Activated CD4-positive, CD25-positive, alpha-beta regulatory T cell treated with anti-CD3 and anti-CD28 coated beads, Interleukin-2, amount 50 U/mL, for 72 hours (primary cell): ENCODE results near the gene FAM72D.
A peak's percentile ranks its signal among the peaks of the same experiment; 100 is the strongest.
"Not testable (repeated sequence)": the region's sequence is repeated elsewhere in the genome, so short reads cannot be mapped to it uniquely, and the experiment has no call there.

Source experiments
- DNase-seq: peaks from one replicate; pipeline ENCODE4 v3.0.0; 2021

FAM72D gene

DNA sequence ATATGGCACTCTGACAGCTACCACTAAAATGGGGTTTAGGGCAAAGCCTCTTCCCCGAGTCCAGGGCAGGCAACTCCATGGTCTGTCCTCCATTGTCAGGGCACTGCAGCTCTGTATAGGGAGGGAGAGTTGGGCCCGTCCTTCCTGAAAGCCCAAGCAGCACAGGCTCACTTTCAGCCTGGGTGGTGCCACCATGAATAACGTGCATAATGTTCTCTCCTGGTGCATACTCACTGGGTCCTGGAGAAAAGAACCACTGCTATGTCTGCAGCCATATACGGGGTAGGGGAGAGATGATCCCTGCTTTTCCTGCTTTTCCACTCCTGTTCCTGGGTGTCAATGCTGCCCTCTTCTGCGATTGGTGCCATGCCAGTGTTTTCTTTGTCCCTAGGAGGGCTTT lies 60.1 kb downstream of the FAM72D start:
- not testable (repeated sequence) for DNase-seq

DNA sequence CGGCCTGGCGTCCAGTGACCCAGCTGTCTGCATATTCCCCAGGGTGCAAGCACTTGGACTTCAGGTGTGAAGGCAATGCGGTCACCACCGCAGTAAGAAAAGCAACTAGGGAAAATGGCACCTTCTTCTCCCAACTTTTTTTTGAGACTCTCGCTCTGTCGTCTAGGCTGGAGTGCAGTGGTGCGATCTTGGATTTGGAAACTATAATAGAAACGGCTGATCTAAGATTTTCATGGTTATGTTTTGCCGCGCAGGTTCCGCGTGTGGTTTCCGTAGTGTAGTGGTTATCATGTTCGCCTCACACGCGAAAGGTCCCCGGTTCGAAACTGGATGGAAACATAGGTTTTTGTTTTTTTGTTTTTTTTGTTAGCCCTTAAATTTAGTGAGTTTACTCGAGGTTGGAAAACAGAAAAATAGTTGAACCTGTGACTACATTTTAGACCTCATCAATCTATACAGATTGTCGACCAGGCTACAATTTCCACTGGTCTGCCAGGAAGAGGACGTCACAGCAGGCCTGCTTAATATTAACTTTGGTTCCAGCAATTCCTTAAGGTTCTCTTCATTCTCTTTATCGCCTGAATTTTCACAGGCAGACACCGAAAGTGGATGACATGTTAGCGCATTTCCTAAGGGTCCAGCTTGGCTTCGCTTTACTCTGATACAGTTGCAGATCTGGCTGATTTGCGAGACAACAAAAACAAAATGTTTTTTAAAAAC lies 61.3 kb downstream of the FAM72D start:
- peak; percentile 33 for DNase-seq

DNA sequence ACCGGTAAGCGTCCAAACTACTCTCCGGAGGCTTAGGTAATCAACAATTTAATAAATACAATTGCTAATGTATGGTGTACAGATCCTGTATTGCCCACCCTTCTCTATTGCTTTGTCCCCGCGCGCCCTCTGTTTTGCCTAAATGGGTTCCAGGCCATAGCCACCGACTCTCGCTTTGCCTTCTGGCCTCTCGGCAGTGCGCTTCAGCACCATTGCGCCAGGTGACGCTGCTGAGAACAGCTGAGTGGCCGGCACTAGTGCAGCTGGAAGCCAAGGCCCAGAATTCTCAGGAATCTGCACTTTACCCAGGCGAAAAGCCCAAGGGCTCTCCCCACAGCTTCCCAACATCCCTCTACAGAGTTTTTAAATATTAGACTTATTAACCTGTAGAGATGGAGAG lies 61.9 kb downstream of the FAM72D start:
- DNase-seq, result not testable (repeated sequence)

DNA sequence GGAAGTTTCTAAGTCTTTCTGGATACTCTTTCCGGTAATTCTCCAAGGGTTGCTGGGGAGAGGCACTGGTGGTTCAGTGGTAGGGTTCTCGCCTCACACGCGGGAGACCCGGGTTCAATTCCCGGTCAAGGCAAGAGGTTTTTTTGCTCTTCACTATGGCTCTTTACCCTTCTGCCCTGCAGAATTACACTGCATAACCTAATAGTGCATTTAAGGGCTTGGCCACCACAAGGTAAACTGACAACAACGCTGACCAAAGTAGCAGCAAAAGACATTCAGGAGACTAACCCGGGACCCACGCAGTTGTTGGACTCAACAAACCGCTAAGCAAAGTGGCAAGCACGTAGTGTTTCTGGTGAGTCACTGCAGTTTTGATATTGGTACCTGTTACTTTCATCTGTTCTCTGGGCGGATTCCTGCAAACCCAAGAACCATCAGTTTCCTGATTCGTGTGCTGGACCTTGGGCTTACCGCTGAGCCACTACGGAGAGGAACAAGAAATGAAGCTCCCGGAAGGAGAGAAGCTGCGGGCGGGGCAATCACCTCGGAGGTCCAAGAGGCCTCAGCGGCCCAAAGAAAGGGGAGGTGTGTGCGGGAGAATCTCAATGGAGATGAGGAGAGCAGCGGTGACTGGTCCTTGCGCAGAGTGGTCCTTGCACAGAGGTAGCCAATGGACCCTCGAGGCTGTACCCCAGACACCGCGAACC lies 65.4 kb downstream of the FAM72D start:
- DNase-seq, result not testable (repeated sequence)
